NCI-H526 treated with DMSO at 0.1 percent for 48 hours (cell line): ENCODE results near the gene SLC28A1.

Source experiments
- DNase-seq: peaks from one replicate; lab custom pipeline; 2025; lab: John Stamatoyannopoulos, UW

Gene SLC28A1

DNA sequence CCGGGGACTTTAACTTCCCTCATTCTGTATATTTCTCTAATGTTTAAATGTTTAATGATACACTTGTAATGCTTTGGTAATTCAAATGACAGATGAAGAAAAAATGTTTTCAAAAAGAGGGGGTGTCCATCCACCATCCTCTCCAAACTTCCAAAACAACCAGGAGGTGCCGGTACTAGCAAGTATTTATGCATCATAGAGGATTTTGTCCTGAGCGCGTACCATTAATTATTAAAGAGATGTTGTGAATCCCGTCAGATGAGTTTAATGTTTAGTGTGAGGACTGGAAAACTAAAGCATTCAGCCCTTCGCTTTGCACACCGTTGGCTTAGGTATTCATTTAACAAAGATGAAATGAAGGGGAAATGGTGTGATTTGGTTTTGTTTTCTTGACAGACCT is 1.3 kb downstream of the SLC28A1 start:
- no peak for DNase-seq

DNA sequence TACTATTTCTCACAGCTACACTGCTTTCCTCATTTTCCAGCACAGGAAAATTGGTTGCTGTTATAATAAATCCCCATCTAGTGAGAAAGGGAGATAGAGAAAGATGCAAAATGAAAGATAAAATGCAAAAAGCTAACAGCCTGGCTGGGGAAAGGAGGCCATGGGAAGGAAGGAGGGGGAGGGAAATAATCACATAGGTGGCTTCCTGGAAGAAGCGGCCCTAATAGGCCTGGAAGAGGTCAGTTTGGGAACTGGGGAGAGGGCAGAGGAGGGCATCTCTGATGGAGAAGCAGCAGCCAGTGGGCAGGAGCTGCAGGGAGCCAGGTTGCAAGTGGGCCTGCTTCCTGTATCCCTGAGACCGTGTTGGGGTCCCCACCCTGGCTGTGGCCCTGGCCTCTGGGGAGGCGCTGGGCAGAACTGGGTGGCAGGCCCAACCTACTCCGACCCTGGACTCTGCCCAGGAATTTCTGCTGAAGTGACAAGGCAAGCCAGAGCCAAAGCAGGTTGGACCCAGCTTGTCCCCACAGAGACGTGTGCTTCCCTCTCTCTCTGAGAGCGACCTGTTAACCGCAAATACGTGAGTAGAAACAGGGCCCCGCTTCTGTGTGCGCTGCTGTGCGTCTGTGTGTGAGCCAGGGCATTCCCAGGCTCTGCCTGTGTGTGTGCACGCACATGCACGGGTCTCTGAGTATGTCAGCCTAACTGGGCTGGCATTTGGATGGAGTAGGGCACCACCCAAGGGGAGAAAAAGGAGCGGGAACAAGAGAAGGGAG is 1.9 kb downstream of the SLC28A1 start:
- DNase-seq = no peak

DNA sequence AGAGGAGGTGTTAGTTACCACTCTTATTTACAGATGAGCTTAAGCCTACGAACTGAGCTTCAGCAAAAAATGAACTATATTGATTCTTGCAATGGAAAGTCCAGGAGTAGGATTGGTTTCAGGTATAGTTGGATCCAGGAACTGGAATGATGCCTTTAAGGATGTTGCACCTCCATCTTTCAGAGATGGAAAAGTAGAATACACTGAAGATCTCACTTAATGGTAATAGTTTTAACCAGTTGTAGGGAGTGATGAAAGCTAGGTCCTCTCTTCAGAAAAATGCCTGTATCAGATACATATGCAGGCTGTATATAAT is 2.5 kb downstream of the SLC28A1 start:
- DNase-seq = no peak

DNA sequence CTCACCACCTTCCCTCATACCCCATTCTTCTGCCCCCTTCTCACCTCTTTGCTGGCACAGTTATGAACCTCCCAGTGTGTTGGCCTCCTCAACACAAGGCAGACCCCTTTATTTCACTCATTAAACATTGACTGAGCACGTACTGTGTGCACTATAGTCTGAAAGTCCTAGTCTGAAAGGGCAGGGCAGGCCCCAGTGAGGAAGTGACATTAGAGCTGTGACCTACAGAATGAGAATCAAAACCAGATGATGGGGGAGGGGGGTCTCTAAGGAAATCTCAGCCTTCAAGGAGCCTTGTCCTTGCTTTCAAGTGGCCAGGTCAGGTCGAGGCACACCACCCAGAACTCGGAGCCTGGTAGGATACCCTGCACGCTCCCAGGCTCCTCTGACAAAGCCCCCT is 3.5 kb downstream of the SLC28A1 start:
- no peak for DNase-seq

DNA sequence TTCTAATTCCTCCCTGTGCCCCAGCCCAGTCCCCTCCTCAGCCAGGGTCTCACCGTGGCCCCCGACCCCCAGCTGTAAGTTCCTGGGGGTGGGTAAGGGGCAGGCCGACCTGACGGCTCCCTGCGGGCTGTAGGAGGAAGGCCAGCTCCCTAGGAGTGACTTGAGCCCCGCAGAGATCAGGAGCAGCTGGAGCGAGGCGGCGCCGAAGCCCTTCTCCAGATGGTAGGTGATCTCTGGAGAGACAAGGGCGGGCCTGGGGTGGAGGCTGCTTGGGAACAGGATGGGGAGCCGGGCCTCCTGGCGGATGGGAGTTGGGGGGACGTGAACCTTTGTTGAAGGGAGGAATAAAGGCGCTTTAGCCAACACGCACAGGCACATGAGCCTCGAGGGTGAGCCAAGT is 4.2 kb downstream of the SLC28A1 start:
- DNase-seq = no peak

DNA sequence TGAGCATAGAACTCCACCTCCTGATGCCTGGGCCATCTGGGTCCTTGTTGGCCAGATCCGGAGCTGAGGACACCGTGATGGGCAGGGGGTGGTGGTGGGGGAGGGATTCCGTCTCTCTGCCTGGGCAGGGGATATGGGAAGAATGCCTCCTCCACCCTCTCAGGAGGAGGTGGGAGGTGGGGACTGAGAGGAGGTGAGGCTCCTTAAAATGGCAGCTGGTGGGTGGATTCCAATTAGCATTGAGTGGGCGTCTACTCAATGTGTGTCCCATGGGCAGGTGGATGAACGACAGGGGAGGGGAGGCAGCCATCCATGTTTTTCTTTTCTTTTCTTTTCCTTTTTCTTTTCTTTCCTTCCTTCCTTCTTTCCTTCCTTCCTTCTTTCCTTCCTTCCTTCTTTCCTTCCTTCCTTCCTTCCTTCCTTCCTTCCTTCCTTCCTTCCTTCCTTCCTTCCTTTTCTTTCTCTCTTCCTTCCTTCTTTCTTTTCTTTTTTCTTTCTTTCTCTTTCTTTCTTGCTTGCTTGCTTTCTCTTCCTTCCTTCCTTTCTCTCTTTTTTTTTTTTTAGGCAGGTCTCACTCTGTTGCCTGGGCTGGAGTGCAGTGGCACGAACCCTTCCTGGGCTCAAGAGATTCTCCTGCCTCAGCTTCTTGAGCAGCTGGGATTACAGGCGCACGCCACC is 5.0 kb downstream of the SLC28A1 start:
- no peak for DNase-seq

DNA sequence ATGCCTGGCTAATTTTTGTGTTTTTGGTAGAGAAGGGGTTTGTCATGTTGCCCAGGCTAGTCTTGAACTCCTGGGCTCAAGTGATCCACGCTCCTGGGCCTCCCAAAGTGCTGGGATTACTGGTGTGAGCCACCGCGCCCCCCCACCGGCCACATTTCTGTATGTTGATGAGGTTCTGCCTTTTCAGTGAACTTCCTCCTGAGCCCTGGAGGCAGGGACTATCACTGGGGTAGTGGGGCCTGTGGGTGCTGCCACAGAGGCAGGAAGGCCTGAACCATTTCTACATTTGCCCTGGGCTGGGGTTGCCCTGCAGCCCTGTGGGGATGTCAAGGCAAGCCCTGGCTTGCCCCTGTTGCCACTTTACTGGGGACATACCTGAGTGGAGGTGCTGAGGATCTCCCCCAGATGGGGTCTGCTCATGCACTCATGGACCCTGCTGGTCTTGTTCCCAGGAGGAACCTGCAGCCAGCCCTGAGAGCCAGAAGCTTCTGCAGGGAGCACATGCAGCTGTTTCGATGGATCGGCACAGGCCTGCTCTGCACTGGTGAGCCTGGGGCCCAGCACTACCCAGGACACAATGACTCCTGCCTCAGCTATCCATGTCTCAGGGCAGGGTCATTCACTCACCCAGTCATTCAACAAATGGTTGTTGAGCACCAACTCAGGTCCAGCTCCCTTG is 5.7 kb downstream of the SLC28A1 start:
- no peak for DNase-seq

DNA sequence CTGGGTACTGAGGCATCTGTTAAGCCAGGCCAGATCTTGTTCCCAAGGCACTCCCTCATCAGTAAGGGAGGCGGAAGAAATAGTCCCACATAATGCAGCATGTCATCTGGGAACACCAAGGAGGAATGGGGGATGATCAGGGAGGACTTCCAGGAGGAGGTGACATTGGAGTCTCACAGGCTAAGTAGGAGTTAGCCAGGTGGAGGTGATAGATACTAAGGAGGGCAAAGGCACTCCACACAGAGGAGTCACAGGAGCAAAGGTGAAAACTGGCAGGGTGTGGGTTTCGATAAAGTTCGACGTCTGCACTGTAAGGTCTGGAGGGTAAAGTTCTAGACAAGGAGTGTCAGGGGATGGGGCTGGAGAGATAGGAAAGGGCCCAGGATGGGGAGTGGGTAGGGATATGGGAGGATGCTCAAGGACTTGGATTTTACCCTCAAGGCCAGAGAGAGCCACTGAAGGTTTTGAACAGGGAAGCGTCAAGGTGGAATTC is 6.3 kb downstream of the SLC28A1 start:
- DNase-seq = no peak

DNA sequence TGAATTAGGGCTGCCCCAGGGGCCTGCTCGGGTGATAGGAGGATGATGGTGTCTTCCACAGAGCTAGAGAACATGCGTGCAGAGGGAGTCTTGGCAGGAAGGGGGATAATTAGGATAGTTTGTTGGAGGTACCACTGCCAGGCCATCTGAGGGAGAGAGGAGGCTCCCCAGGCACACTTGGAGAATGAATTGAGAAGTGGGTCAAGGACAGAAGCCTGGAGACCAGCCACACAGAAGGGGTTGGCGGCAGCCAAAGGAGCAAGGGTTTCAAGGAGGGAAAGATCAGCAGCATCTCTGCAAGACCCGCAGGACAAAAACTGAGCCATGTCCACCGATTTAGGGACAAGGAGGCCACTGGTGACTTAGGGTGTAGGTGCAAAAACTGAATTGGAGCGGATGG is 6.9 kb downstream of the SLC28A1 start:
- DNase-seq = no peak

DNA sequence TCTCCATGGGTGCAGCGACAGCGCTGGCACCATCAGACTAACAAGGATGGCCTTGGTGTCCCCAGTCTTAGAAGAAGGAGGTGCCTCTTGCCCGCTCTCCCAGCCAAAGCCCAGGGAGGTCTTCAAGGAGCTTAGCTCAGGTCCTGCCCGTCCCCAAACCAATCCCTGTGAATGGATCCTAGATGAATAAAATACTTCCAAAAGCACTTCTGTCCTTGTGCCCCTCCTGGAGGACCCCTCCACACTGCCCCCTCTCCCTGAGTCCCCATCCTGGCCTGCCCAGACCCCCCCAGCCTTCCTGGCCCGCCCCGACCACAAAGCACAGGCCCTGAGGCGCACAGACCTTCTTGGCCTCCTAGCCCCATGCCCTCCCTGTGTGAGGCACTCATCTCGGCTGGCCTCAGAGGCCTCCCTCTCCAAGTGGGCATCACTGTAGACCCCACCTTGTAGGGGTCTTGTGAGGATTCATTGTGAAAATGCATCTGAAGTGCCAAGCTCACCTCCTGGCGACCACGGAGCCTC is 8.4 kb downstream of the SLC28A1 start:
- no peak for DNase-seq

DNA sequence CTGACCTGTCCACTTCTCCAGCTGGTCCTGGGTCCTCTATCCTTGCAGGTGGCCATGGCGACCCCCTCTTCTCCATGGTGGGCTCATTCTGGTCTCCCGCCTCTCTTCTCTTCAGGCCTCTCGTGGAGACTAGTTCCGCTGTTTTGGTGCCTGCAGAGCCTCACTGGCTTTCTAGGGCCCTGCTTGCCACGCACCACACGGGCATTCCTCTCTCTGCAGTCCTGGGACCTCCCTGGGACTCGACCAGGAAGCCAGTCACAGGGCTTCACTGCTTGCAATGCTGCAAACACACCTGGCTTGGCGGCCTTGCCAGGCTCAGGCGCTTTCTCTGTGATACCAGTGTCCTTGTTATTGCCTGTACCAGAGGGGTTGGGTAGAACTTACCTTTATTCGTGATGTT is 9.1 kb downstream of the SLC28A1 start:
- no peak for DNase-seq

DNA sequence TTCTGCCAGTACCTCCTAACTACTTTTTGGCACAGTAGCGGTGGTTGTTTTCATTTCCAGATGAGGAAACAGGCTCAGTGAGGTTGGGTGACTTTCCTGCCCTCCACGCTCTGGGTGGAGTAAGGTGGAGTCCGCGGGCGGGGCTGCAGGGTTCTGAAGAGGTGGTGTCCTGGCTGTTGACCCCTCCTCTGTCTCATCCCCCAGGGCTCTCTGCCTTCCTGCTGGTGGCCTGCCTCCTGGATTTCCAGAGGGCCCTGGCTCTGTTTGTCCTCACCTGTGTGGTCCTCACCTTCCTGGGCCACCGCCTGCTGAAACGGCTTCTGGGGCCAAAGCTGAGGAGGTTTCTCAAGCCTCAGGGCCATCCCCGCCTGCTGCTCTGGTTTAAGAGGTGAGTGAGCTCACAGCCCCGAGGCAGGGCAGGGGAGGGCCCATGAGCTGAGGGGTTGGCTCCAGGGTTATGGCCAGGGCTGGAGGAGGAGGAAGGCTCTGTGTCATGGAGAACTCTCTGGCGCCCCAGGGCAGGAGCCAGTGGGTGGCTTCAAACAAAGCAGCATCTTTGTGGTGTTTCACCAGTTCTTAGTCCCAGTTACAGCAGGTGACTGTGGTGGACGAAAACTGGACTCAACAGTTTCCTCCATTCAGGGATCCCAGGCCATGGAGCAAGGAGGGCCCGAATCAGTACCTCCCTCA is 10.4 kb downstream of the SLC28A1 start:
- DNase-seq = no peak

DNA sequence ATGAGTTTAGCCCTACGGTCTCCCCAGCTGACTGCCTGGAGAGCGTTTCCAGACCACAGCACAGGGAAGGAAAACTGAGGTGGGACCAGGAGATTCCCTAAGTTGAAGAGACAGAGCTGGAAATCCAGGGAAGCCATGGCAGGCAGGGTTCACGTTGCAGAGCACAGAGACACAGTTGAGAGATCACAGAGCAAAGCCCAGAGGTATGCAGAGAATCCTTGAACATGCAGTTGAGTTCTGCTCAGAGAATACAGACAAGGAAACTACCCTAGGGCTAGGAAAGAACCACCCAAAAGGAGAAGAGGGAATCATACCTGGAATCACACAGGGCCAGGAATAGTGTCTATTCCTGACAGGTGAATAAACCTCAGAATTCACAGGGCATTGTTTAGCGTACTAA is 14.3 kb downstream of the SLC28A1 start:
- DNase-seq = no peak

DNA sequence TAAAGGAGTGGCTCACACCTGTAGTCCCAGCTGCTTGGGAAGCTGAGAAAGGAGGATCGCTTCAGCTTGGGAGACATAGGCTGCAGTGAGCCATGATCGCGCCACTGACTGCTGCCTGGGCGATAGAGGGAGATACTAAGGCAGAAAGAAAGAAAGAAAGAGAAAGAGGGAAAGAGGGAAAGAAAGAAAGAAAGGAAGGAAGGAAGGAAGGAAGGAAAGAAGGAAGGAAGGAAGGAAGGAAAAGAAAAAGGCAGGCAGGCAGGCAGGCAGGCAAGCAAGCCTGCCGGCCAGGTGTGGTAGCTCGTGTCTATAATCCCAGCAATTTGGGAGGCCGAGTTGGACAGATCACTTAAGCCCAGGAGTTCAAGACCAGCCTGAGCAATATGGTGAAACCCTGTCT is 15.3 kb downstream of the SLC28A1 start:
- no peak for DNase-seq

DNA sequence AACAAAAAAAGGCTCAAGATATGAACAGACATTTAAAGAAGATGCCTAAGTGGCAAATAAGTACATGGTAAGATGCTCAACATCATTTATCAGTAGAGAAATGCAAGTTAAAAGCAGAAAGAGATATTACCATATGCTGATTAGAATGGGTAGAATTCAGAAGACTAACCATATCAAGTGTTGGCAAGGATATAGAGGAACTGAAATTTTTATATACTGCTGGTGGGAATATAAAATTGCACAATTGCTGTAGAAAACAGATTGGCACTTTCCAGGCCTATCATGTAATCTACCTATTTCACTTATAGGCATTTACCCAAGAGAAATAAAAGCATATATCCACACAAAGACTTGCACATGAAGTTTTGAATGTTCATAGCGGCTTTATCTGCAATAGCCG is 17.1 kb downstream of the SLC28A1 start:
- DNase-seq = no peak

DNA sequence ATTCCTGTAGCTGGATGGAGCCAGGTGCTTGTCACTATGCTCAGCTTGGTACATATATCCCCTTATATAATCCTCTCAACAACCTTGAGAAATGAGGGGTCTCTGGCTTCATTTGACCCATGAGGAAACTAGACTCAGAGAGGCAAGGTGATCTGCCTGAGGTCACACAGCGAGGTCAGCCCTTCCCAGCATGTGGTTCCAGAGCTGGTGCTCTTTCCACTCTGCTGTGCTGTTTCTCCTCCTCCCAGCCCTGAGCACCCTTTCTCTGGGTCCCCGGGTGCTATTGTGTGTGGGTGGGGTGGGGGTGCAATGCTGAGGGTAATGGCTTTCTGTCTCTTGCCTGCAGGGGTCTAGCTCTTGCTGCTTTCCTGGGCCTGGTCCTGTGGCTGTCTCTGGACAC is 19.3 kb downstream of the SLC28A1 start:
- DNase-seq = no peak

DNA sequence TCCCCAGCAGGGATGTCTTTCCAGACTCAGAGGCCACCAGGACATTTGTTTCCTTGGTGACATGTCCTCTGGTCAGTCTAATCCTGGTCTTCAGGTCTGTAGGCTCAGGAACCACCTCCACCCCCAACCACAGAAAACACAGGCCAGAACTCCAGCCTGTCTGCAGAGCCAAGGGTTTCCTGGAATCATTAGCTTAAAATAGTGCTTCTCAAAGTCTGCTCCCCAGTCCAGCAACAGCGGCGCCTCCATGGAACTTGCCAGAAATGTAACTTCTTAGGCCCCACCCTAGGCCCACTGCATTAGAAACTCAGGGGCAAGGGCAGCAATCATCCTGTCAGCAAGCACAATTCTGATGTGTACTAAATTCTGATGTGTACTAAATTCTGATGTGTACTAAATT is 20.0 kb downstream of the SLC28A1 start:
- DNase-seq = no peak

DNA sequence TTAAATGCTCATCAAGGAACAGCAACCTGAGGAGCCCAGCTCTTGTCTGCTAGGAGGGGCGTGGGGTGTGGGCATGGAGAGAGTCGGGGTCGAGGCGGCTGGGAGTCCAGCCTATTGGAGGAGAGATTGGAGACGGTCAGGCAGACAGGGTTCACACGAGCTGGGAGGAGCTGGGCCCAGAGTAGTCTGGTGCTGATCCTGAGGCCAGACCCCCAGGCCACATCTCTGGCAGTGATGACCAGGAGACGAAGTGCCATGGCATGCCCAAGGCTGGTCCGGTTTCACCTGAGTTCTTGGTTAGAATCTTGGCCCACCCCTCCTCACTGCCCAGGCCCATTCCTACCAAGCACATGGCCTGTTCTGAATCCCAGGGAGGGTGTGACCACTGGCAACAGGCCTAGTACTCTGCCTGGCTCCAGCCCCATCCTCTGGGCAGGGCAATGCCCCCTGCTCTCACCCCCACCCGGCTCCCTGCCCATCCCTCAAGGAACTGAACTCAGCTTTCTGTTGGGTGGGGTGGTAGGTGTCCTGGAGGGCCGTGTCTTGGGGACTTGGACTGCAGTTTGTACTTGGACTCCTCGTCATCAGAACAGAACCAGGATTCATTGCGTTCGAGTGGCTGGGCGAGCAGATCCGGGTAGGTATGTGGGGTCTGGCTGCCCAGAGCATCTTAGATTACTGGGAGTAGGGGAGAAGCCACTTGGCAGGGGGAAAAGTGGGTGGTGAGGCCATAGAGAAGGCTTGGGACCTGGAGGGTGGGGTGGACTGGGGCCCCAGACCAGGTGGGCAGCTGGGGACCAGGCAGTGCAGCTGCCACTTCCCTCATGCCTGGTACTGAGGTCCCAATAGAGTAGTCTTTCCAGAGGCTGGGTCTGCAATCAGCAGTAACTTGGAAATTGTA is 20.8 kb downstream of the SLC28A1 start:
- DNase-seq = no peak

DNA sequence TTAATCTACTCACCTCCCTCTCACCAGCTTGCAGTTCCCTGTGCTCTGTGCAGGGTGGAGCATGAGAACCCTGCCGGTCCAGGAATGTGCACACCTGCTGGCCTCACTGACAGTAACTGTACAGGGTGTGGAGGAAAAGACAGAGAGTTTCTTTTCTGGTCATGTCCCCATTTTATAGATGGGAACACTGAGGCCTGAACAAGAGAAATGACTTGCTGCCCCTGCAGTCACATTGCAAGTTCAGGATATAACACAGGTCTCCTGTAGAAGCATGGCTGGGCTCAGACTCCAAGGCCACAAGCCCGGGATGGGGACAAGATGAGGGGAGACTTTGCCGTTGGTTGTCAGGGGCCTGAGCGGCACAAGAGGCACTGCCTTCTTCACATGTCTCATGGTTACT is 23.3 kb downstream of the SLC28A1 start:
- DNase-seq = no peak

DNA sequence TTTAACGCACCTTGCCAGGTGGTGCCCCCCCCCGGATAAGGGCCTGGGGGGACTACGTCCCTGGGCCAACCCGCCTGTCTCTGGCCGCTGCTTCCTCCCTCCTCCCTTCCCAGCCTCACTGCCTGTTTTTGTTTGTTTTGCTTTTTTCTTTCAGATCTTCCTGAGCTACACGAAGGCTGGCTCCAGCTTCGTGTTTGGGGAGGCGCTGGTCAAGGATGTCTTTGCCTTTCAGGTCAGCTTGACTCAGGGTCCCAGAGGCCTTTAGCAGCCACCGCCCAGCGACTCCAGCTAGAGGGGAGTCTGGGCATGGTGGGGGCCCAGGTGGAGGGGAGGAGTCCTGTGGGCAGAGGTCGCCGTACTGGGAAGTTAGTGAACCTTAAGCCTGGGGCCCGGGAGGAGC is 24.1 kb downstream of the SLC28A1 start:
- no peak for DNase-seq

DNA sequence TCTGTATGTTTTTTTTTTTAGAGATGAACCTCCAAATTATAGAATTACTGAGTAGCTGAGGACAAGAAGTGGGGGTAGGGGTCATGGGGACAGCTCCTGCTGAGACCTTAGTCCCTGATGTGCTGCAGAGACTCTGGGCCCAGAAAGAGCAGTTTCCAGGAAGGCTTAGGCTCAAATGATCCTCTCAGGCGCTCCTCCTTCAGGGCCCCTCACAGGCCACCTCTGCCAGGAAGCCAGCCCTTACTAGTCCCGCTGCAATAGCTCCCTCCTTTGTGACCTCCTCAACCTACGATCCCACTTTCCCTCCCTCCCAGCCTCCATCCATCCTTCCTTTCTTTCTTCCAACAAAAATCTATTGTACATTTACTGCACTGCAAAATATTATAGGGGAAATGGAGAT is 24.6 kb downstream of the SLC28A1 start:
- no peak for DNase-seq
